ENCODE measurements around the gene TTC1.
"Not testable (repeated sequence)": the region's sequence is repeated elsewhere in the genome, so short reads cannot be mapped to it uniquely, and the experiment has no call there.

Gene TTC1

GRCh38 chr5:160007514-160007913 lies 1.4 kb upstream of the TTC1 start:
- Histone ChIP-seq H3K36me3 (ENCODE audit: control insufficient read depth, low read length) (peaks cover 21% of the 10 kb centered on the region), H3K27me3 (ENCODE audit: control insufficient read depth, low read length) (no peaks in the 10 kb centered on the region), H3K9me2 (replicated peaks; ENCODE audit: control insufficient read depth, low read length) (no peaks in the 10 kb centered on the region), H3K4me1 (ENCODE audit: control insufficient read depth, low read length) (peaks cover 25% of the 10 kb centered on the region), H3K4me3 (ENCODE audit: low read length) (no peak overlapping the region), H3K27ac (ENCODE audit: low read depth, low read length) (no peak overlapping the region), H3K4me2 (ENCODE audit: low read length) (no peak overlapping the region), H3F3A (ENCODE audit: control insufficient read depth, insufficient read depth) (no peaks in the 10 kb centered on the region), H3K79me2 (ENCODE audit: control insufficient read depth, low read length) (peaks cover 33% of the 10 kb centered on the region), H3K9me3 (ENCODE audit: control insufficient read depth, insufficient read depth, low read length) (no peaks in the 10 kb centered on the region), H4K20me1 (ENCODE audit: control insufficient read depth, insufficient read depth, low read depth, low read length) (no peaks in the 10 kb centered on the region)
- no peak for TF ChIP-seq CTCF (IDR thresholded peaks at IDR 0.05; ENCODE audit: low read depth, low read length, poor library complexity, severe bottlenecking)

- not testable (repeated sequence) for H3K27ac ChIP-seq (ENCODE audit: low read depth, low read length); H4K20me1 ChIP-seq (ENCODE audit: control insufficient read depth, insufficient read depth, low read depth, low read length); H3K9me2 ChIP-seq (replicated peaks; ENCODE audit: control insufficient read depth, low read length); H3K27me3 ChIP-seq (ENCODE audit: control insufficient read depth, low read length); H3F3A ChIP-seq (ENCODE audit: control insufficient read depth, insufficient read depth); H3K9me3 ChIP-seq (ENCODE audit: control insufficient read depth, insufficient read depth, low read length)
- Histone ChIP-seq H3K4me2 (ENCODE audit: low read length) (peak overlapping the region; percentile 45), H3K4me3 (ENCODE audit: low read length) (peak overlapping the region; percentile 91), H3K79me2 (ENCODE audit: control insufficient read depth, low read length) (peaks cover 33% of the 10 kb centered on the region), H3K36me3 (ENCODE audit: control insufficient read depth, low read length) (peaks cover 23% of the 10 kb centered on the region), H3K4me1 (ENCODE audit: control insufficient read depth, low read length) (peaks cover 25% of the 10 kb centered on the region)
Observed at GRCh38 chr5:160008529-160008876, 436 bp upstream of the TTC1 start.

DNA sequence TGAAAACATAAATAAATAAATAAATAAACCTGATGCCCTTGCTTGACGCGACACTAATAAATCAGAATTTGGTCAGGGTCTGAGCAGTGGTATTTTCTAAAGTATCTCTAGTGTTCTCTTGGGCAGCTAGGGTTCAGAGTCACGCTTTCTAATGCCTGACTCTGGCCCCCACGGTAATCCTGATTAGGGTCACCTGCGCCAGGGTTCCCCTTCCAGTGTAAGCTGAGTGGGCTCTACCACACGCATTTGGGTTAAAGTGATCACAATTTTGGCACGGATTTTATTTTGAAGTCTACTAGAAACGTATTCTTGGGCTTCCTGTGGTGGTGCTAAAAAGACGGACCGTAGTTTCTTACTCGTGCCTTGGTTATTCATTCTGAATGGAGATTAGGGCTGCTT lies 651 bp downstream of the TTC1 start:
- Histone ChIP-seq H3K9me2 (replicated peaks; ENCODE audit: control insufficient read depth, low read length) (no peaks in the 10 kb centered on the region), H3K9me3 (ENCODE audit: control insufficient read depth, insufficient read depth, low read length) (no peaks in the 10 kb centered on the region), H3K4me3 (ENCODE audit: low read length) (peak overlapping the region; percentile 91), H3K27me3 (ENCODE audit: control insufficient read depth, low read length) (no peaks in the 10 kb centered on the region), H3K4me2 (ENCODE audit: low read length) (peak overlapping the region; percentile 91), H3F3A (ENCODE audit: control insufficient read depth, insufficient read depth) (no peaks in the 10 kb centered on the region), H3K27ac (ENCODE audit: low read depth, low read length) (no peak overlapping the region), H4K20me1 (ENCODE audit: control insufficient read depth, insufficient read depth, low read depth, low read length) (no peaks in the 10 kb centered on the region), H3K36me3 (ENCODE audit: control insufficient read depth, low read length) (peaks cover 23% of the 10 kb centered on the region), H3K4me1 (ENCODE audit: control insufficient read depth, low read length) (peaks cover 25% of the 10 kb centered on the region), H3K79me2 (ENCODE audit: control insufficient read depth, low read length) (peaks cover 33% of the 10 kb centered on the region)
- TF ChIP-seq CTCF (IDR thresholded peaks at IDR 0.05; ENCODE audit: low read depth, low read length, poor library complexity, severe bottlenecking) (no peak), EZH2phosphoT487 (IDR thresholded peaks at IDR 0.05; ENCODE audit: borderline replicate concordance, low read length) (no peak)

- no peaks in the 10 kb centered on the region for H3K9me2 ChIP-seq (replicated peaks; ENCODE audit: control insufficient read depth, low read length)
- peaks cover 25% of the 10 kb centered on the region for H3K4me1 ChIP-seq (ENCODE audit: control insufficient read depth, low read length)
- peaks cover 33% of the 10 kb centered on the region for H3K36me3 ChIP-seq (ENCODE audit: control insufficient read depth, low read length)
- TF ChIP-seq CTCF (IDR thresholded peaks at IDR 0.05; ENCODE audit: low read depth, low read length, poor library complexity, severe bottlenecking) (no peak), EZH2phosphoT487 (IDR thresholded peaks at IDR 0.05; ENCODE audit: borderline replicate concordance, low read length) (no peak)
- H3K4me3 ChIP-seq (ENCODE audit: low read length): no peak overlapping the region
- H3F3A ChIP-seq (ENCODE audit: control insufficient read depth, insufficient read depth): no peaks in the 10 kb centered on the region
- no peaks in the 10 kb centered on the region for H3K9me3 ChIP-seq (ENCODE audit: control insufficient read depth, insufficient read depth, low read length)
- H3K27me3 ChIP-seq (ENCODE audit: control insufficient read depth, low read length): no peaks in the 10 kb centered on the region
- peaks cover 42% of the 10 kb centered on the region for H3K79me2 ChIP-seq (ENCODE audit: control insufficient read depth, low read length)
- no peak overlapping the region for H3K27ac ChIP-seq (ENCODE audit: low read depth, low read length)
- H3K4me2 ChIP-seq (ENCODE audit: low read length): peak overlapping the region; percentile 91
- no peaks in the 10 kb centered on the region for H4K20me1 ChIP-seq (ENCODE audit: control insufficient read depth, insufficient read depth, low read depth, low read length)
Observed at GRCh38 chr5:160011471-160011870, 2.5 kb downstream of the TTC1 start.

GRCh38 chr5:160014197-160014596 lies 5.3 kb downstream of the TTC1 start:
- H3K4me1 ChIP-seq (ENCODE audit: control insufficient read depth, low read length): peaks cover 21% of the 10 kb centered on the region
- not testable (repeated sequence) for H3K4me2 ChIP-seq (ENCODE audit: low read length); H3F3A ChIP-seq (ENCODE audit: control insufficient read depth, insufficient read depth); H3K27me3 ChIP-seq (ENCODE audit: control insufficient read depth, low read length); H3K9me3 ChIP-seq (ENCODE audit: control insufficient read depth, insufficient read depth, low read length); H4K20me1 ChIP-seq (ENCODE audit: control insufficient read depth, insufficient read depth, low read depth, low read length); H3K9me2 ChIP-seq (replicated peaks; ENCODE audit: control insufficient read depth, low read length); H3K4me3 ChIP-seq (ENCODE audit: low read length); H3K27ac ChIP-seq (ENCODE audit: low read depth, low read length)
- H3K79me2 ChIP-seq (ENCODE audit: control insufficient read depth, low read length): peaks cover 43% of the 10 kb centered on the region
- peaks cover 40% of the 10 kb centered on the region for H3K36me3 ChIP-seq (ENCODE audit: control insufficient read depth, low read length)

Measured in DOHH2 (cell line).